NCI-H1930 (cell line): ENCODE results near the gene DISP3.

Experiments used
- DNase-seq, 2 experiments: peaks; one replicate each; lab custom pipeline; 2025; lab: John Stamatoyannopoulos, UW

DISP3 gene

GRCh38 chr1:11529330-11529729, 50.4 kb downstream of the DISP3 start:
- no peak for DNase-seq

GRCh38 chr1:11529763-11530730, 51.1 kb downstream of the DISP3 start:
- DNase-seq, result no peak

- no peak for DNase-seq
Observed at GRCh38 chr1:11530731-11531311, 51.9 kb downstream of the DISP3 start.

- DNase-seq, result no peak
Observed at GRCh38 chr1:11531314-11531870, 52.4 kb downstream of the DISP3 start.

- DNase-seq, result no peak
Observed at GRCh38 chr1:11531943-11532342, 53.0 kb downstream of the DISP3 start.

- no peak for DNase-seq
Observed at GRCh38 chr1:11533790-11534787, 55.1 kb downstream of the DISP3 start.

- no peak for DNase-seq
Observed at GRCh38 chr1:11534846-11535245, 55.9 kb downstream of the DISP3 start.

- DNase-seq, result no peak
Observed at GRCh38 chr1:11535316-11535715, 56.4 kb downstream of the DISP3 start.

GRCh38 chr1:11535761-11536572, 57.0 kb downstream of the DISP3 start:
- no peak for DNase-seq

GRCh38 chr1:11536573-11537379, 57.8 kb downstream of the DISP3 start:
- no peak for DNase-seq

- no peak for DNase-seq
Observed at GRCh38 chr1:11537380-11537764, 58.4 kb downstream of the DISP3 start.

- no peak for DNase-seq
Observed at GRCh38 chr1:11537854-11538591, 59.1 kb downstream of the DISP3 start.

GRCh38 chr1:11538886-11539285, 59.9 kb downstream of the DISP3 start:
- no peak for DNase-seq

- no peak for DNase-seq
Observed at GRCh38 chr1:11539850-11540772, 61.2 kb downstream of the DISP3 start.

- no peak for DNase-seq
Observed at GRCh38 chr1:11540773-11541160, 61.8 kb downstream of the DISP3 start.

- DNase-seq, result no peak
Observed at GRCh38 chr1:11541236-11541635, 62.3 kb downstream of the DISP3 start.

GRCh38 chr1:11541956-11542355, 63.0 kb downstream of the DISP3 start:
- DNase-seq, result no peak

- DNase-seq, result no peak
Observed at GRCh38 chr1:11543392-11543791, 64.4 kb downstream of the DISP3 start.
